ENCODE results near the gene WNT8A. TPM values are rescaled to one million over a fixed set of nuclear protein-coding genes. Genes with fewer than 3 reads are reported as not detected.

WNT8A gene
- total RNA-seq, 1 experiment from 2014 or later, result not detected

- TF ChIP-seq CTCF (IDR thresholded peaks at IDR 0.05; ENCODE audit: insufficient read depth in 1 of 2, low read depth in 1 of 2, low read length in 1 of 2, severe bottlenecking in 1 of 2, unreplicated experiment in 1 of 2), result no peak
- ChIA-PET CTCF (no interaction called here), POLR2A (no interaction called here)
- Mint-ChIP-seq H3K27ac (ENCODE audit: unreplicated experiment) (no peak overlapping the region), H3K4me3 (ENCODE audit: unreplicated experiment) (no peak overlapping the region), H3K4me1 (ENCODE audit: low read depth, unreplicated experiment) (peaks cover 22% of the 10 kb centered on the region), H3K36me3 (ENCODE audit: insufficient read depth, unreplicated experiment) (no peaks in the 10 kb centered on the region), H3K9me3 (ENCODE audit: unreplicated experiment) (no peaks in the 10 kb centered on the region), H3K27me3 (ENCODE audit: insufficient read depth, unreplicated experiment) (no peaks in the 10 kb centered on the region)
- no TSS peak for BruUV-seq (replicated peaks)
- Histone ChIP-seq H3K36me3 (ENCODE audit: control insufficient read depth, insufficient read depth, low read length) (no peaks in the 10 kb centered on the region), H3K4me1 (peaks cover 17% of the 10 kb centered on the region; the same call in 1 of the 2 replicates), H3K4me3 (ENCODE audit: low read depth, low read length) (no peak overlapping the region), H3K9me3 (no peaks in the 10 kb centered on the region), H3K27me3 (replicated peaks; ENCODE audit: control insufficient read depth, insufficient read depth, low read length) (no peaks in the 10 kb centered on the region)
- DNase-seq, result no peak
- intact Hi-C loops (cut with micrococcal nuclease; ENCODE audit: unreplicated experiment), result no loop called here
Measured at GRCh38 chr5:138107213-138107612, 23.4 kb downstream of the WNT8A start.

- TF ChIP-seq CTCF (IDR thresholded peaks at IDR 0.05; ENCODE audit: insufficient read depth in 1 of 2, low read depth in 1 of 2, low read length in 1 of 2, severe bottlenecking in 1 of 2, unreplicated experiment in 1 of 2), result no peak
- Histone ChIP-seq H3K4me3 (ENCODE audit: low read depth, low read length) (no peak overlapping the region), H3K36me3 (ENCODE audit: control insufficient read depth, insufficient read depth, low read length) (no peaks in the 10 kb centered on the region), H3K27me3 (replicated peaks; ENCODE audit: control insufficient read depth, insufficient read depth, low read length) (no peaks in the 10 kb centered on the region), H3K4me1 (peaks cover 6% of the 10 kb centered on the region; the same call in 1 of the 2 replicates), H3K9me3 (no peaks in the 10 kb centered on the region)
- POLR2A ChIA-PET, result no interaction called here
- Mint-ChIP-seq H3K27me3 (ENCODE audit: insufficient read depth, unreplicated experiment) (no peaks in the 10 kb centered on the region), H3K4me1 (ENCODE audit: low read depth, unreplicated experiment) (peaks cover 13% of the 10 kb centered on the region), H3K27ac (ENCODE audit: unreplicated experiment) (no peak overlapping the region), H3K36me3 (ENCODE audit: insufficient read depth, unreplicated experiment) (no peaks in the 10 kb centered on the region), H3K4me3 (ENCODE audit: unreplicated experiment) (no peak overlapping the region), H3K9me3 (ENCODE audit: unreplicated experiment) (no peaks in the 10 kb centered on the region)
- CTCF ChIA-PET, result interaction anchor here (1.4 kb wide), 1 partner anchor 21 kb away, joined by 3 read pairs; no protein-coding TSS in a partner anchor
- DNase-seq, result no peak
- BruUV-seq (replicated peaks), result no TSS peak
- intact Hi-C loops (cut with micrococcal nuclease; ENCODE audit: unreplicated experiment), result no loop called here
Measured at GRCh38 chr5:138109463-138110265, 25.8 kb downstream of the WNT8A start.

GRCh38 chr5:138110266-138110963, 26.6 kb downstream of the WNT8A start:
- no peak overlapping the region for H3K27ac Mint-ChIP-seq (ENCODE audit: unreplicated experiment)
- peaks cover 13% of the 10 kb centered on the region for H3K4me1 Mint-ChIP-seq (ENCODE audit: low read depth, unreplicated experiment)
- H3K36me3 Mint-ChIP-seq (ENCODE audit: insufficient read depth, unreplicated experiment), result no peaks in the 10 kb centered on the region
- no peaks in the 10 kb centered on the region for H3K36me3 ChIP-seq (ENCODE audit: control insufficient read depth, insufficient read depth, low read length)
- no peaks in the 10 kb centered on the region for H3K9me3 Mint-ChIP-seq (ENCODE audit: unreplicated experiment)
- no peak overlapping the region for H3K4me3 Mint-ChIP-seq (ENCODE audit: unreplicated experiment)
- POLR2A ChIA-PET, result no interaction called here
- CTCF ChIA-PET, result interaction anchor here (1.4 kb wide), 1 partner anchor 22 kb away, joined by 3 read pairs; no protein-coding TSS in a partner anchor
- H3K9me3 ChIP-seq, result no peaks in the 10 kb centered on the region
- BruUV-seq (replicated peaks), result no TSS peak
- H3K4me3 ChIP-seq (ENCODE audit: low read depth, low read length), result no peak overlapping the region
- H3K27me3 Mint-ChIP-seq (ENCODE audit: insufficient read depth, unreplicated experiment), result no peaks in the 10 kb centered on the region
- no peak for DNase-seq
- no peaks in the 10 kb centered on the region for H3K27me3 ChIP-seq (replicated peaks; ENCODE audit: control insufficient read depth, insufficient read depth, low read length)
- TF ChIP-seq CTCF (IDR thresholded peaks at IDR 0.05; ENCODE audit: insufficient read depth in 1 of 2, low read depth in 1 of 2, low read length in 1 of 2, severe bottlenecking in 1 of 2, unreplicated experiment in 1 of 2), result no peak
- intact Hi-C loops (cut with micrococcal nuclease; ENCODE audit: unreplicated experiment), result no loop called here
- peaks cover 6% of the 10 kb centered on the region; the same call in 1 of the 2 replicates for H3K4me1 ChIP-seq
